Measurements from ENCODE around the gene ZNF749. TPM values are rescaled to one million over a fixed set of nuclear protein-coding genes. Genes with fewer than 3 reads are reported as not detected.
"Not testable (repeated sequence)": the region's sequence is repeated elsewhere in the genome, so short reads cannot be mapped to it uniquely, and the experiment has no call there.

ZNF749 gene
- total and polyA plus RNA-seq, 2 of the 4 experiments (the other 2 are of a cell fraction), result 7.9 to 9.9 TPM

- intact Hi-C loops (cut with micrococcal nuclease); H4K20me1 ChIP-seq (ENCODE audit: insufficient read depth, low read length); H3K9me1 ChIP-seq (ENCODE audit: insufficient read depth, low read length); in situ Hi-C loops (cut with MboI; ENCODE audit: low sequenced_read_pairs); CTCF ChIA-PET; H3K23ac ChIP-seq (ENCODE audit: low read depth, low read length); dilution Hi-C loops (cut with HindIII; ENCODE audit: low sequenced_read_pairs, unreplicated experiment); H3K27me3 ChIP-seq (ENCODE audit: control insufficient read depth, insufficient read depth, low read length); BruUV-seq (replicated peaks); H3K9me3 ChIP-seq (ENCODE audit: control insufficient read depth, insufficient read depth, low read length); POLR2A ChIA-PET (ENCODE audit: unreplicated experiment); H2BK5ac ChIP-seq (ENCODE audit: low read depth, low read length, poor library complexity, severe bottlenecking); H2BK120ac ChIP-seq (ENCODE audit: low read depth, low read length); H2BK20ac ChIP-seq (ENCODE audit: low read depth, low read length); H3K4me1 ChIP-seq (ENCODE audit: control insufficient read depth, insufficient read depth, low read length): not testable (repeated sequence)
- Histone ChIP-seq H3K4me3 (ENCODE audit: insufficient read depth, low read depth, low read length) (peak within 1 kb of the TSS; percentile 64), H3K27ac (ENCODE audit: insufficient read depth, low read length) (peak within 1 kb of the TSS; percentile 79), H3K4me2 (ENCODE audit: low read depth, low read length) (peak within 1 kb of the TSS; percentile 99), H3K18ac (ENCODE audit: low read depth, low read length) (peak within 1 kb of the TSS; percentile 94; the same call in 1 of the 2 replicates), H4K8ac (ENCODE audit: low read depth in 2 of 2, low read length in 2 of 2) (peak within 1 kb of the TSS; percentile 80 to 89; a peak in 3 of 4 replicates), H4K5ac (ENCODE audit: low read depth, low read length) (peak within 1 kb of the TSS; percentile 88), H2AFZ (replicated peaks; ENCODE audit: low read length, poor library complexity) (peak within 1 kb of the TSS; percentile 96), H3K9ac (ENCODE audit: low read depth, low read length) (peak within 1 kb of the TSS; percentile 85), H3K36me3 (ENCODE audit: control insufficient read depth, insufficient read depth, low read length) (peaks cover 19% of the 10 kb centered on the region), H2BK15ac (ENCODE audit: low read depth, low read length) (0 out of 3 replicates have a peak within 1 kb of the TSS, but pooled peaks have one; percentile 63), H3K14ac (replicated peaks; ENCODE audit: low read depth, low read length) (peak within 1 kb of the TSS; percentile 67; the same call in 1 of the 2 replicates), H3K4ac (ENCODE audit: low read depth, low read length) (peak within 1 kb of the TSS; percentile 29), H2AK5ac (ENCODE audit: low read depth, low read length) (peak within 1 kb of the TSS; percentile 11; the same call in 1 of the 2 replicates), H3K79me1 (ENCODE audit: low read depth in 1 of 2, low read length in 2 of 2) (peaks cover 12 to 18% of the 10 kb centered on the region in 2 experiments), H3K56ac (ENCODE audit: extremely low read depth, insufficient read depth, low read length) (peak within 1 kb of the TSS; percentile 10; the same call in 1 of the 2 replicates), H2AK9ac (replicated peaks; ENCODE audit: low read depth, low read length, poor library complexity) (peak within 1 kb of the TSS; percentile 89), H4K91ac (ENCODE audit: insufficient read depth, low read depth, low read length) (peak within 1 kb of the TSS; percentile 70)
- ATAC-seq (ENCODE audit: low read depth), result peak; percentile 98
- 3% methylated on average over 8 of the region's 69 CpGs; no CpG with 5 or more reads in 1 of the 2 experiments for WGBS, 2 experiments (ENCODE audit: extremely low coverage in 2 of 2, insufficient read length in 1 of 2)
- peak; percentile 84 for DNase-seq
Measured at GRCh38 chr19:57487477-57488298, 52.6 kb downstream of the ZNF749 start, which contains the start of gene ZNF419. Gene ZNF419, plus strand, starts transcription at chr19:57487750. Its CDS starts 201 bp downstream, at chr19:57487951.

GRCh38 chr19:57488299-57488644 lies 53.1 kb downstream of the ZNF749 start:
- H2BK20ac ChIP-seq (ENCODE audit: low read depth, low read length); H3K23ac ChIP-seq (ENCODE audit: low read depth, low read length); H4K20me1 ChIP-seq (ENCODE audit: insufficient read depth, low read length); H3K27me3 ChIP-seq (ENCODE audit: control insufficient read depth, insufficient read depth, low read length); POLR2A ChIA-PET (ENCODE audit: unreplicated experiment); H3K9me1 ChIP-seq (ENCODE audit: insufficient read depth, low read length); CTCF ChIA-PET; H2BK5ac ChIP-seq (ENCODE audit: low read depth, low read length, poor library complexity, severe bottlenecking); H3K4me1 ChIP-seq (ENCODE audit: control insufficient read depth, insufficient read depth, low read length); intact Hi-C loops (cut with micrococcal nuclease); BruUV-seq (replicated peaks); H2BK120ac ChIP-seq (ENCODE audit: low read depth, low read length); in situ Hi-C loops (cut with MboI; ENCODE audit: low sequenced_read_pairs); H3K9me3 ChIP-seq (ENCODE audit: control insufficient read depth, insufficient read depth, low read length); dilution Hi-C loops (cut with HindIII; ENCODE audit: low sequenced_read_pairs, unreplicated experiment): not testable (repeated sequence)
- peak overlapping the region; percentile 40 for H2AFZ ChIP-seq (replicated peaks; ENCODE audit: low read length, poor library complexity)
- H3K4me3 ChIP-seq (ENCODE audit: insufficient read depth, low read depth, low read length), result peak overlapping the region; percentile 52
- H3K27ac ChIP-seq (ENCODE audit: insufficient read depth, low read length), result peak overlapping the region; percentile 79; the same call in 1 of the 2 replicates
- H2AK9ac ChIP-seq (replicated peaks; ENCODE audit: low read depth, low read length, poor library complexity), result peak overlapping the region; percentile 89
- peaks cover 12 to 18% of the 10 kb centered on the region in 2 experiments for H3K79me1 ChIP-seq (ENCODE audit: low read depth in 1 of 2, low read length in 2 of 2)
- peak overlapping the region; percentile 70 for H4K91ac ChIP-seq (ENCODE audit: insufficient read depth, low read depth, low read length)
- peaks cover 25% of the 10 kb centered on the region for H3K36me3 ChIP-seq (ENCODE audit: control insufficient read depth, insufficient read depth, low read length)
- peak overlapping the region; percentile 29 for H3K4ac ChIP-seq (ENCODE audit: low read depth, low read length)
- H3K18ac ChIP-seq (ENCODE audit: low read depth, low read length), result peak overlapping the region; percentile 94; the same call in 1 of the 2 replicates
- H3K9ac ChIP-seq (ENCODE audit: low read depth, low read length), result peak overlapping the region; percentile 85
- H2BK15ac ChIP-seq (ENCODE audit: low read depth, low read length), result 0 out of 3 replicates have a peak overlapping the region, but pooled peaks have one; percentile 63
- peak overlapping the region; percentile 80 to 89; a peak in 3 of 4 replicates for H4K8ac ChIP-seq (ENCODE audit: low read depth in 2 of 2, low read length in 2 of 2)
- peak overlapping the region; percentile 10; the same call in 1 of the 2 replicates for H3K56ac ChIP-seq (ENCODE audit: extremely low read depth, insufficient read depth, low read length)
- H3K4me2 ChIP-seq (ENCODE audit: low read depth, low read length), result peak overlapping the region; percentile 99
- ATAC-seq (ENCODE audit: low read depth), result peak; percentile 22; the same call in 1 of the 2 replicates
- peak overlapping the region; percentile 88 for H4K5ac ChIP-seq (ENCODE audit: low read depth, low read length)
- H2AK5ac ChIP-seq (ENCODE audit: low read depth, low read length), result peak overlapping the region; percentile 11; the same call in 1 of the 2 replicates
- H3K14ac ChIP-seq (replicated peaks; ENCODE audit: low read depth, low read length), result peak overlapping the region; percentile 67; the same call in 1 of the 2 replicates
- WGBS, 2 experiments (ENCODE audit: extremely low coverage in 2 of 2, insufficient read length in 1 of 2), result no CpG with 5 or more reads among the region's 1 CpG
- DNase-seq, result peak; percentile 29

All from IMR-90 (cell line).